ENCODE data around the gene HAGH.

HAGH gene

DNA sequence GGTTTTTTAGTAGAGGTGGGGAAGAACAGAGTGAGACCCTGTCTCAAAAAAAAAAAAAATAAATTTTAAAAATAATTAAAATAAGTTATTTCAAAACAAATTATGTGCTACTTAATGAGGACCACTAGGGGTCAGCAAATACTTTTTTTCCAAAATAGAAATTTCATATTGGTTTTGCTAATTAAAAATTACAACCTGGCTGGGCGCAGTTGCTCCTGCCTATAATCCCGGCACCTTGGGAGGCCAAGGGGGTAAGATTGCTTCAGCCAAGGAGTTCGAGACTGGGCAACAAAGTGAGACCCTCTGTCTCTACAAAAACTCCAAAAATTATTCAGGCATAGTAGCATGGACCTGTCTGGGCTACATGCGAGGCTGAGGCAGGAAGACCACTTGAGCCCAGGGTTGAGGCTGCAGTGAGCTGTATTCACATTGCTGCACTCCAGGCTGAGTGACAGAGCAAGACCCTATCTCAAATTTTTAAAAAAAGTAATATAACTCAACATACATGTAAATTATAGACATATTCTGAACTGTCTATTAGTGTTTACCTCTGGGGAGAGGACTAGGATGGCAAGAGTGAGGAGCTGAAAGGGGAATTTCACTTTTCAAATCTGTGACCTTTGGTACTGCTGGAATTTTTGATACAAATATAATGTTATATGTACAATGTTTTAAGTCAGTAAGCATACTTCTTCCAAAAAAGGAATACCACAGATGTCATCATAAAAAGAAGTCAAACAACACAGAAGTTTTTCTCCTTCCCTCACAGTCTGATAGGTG, 37.2 kb upstream of the HAGH start:
- TF ChIP-seq, protein P1, sequence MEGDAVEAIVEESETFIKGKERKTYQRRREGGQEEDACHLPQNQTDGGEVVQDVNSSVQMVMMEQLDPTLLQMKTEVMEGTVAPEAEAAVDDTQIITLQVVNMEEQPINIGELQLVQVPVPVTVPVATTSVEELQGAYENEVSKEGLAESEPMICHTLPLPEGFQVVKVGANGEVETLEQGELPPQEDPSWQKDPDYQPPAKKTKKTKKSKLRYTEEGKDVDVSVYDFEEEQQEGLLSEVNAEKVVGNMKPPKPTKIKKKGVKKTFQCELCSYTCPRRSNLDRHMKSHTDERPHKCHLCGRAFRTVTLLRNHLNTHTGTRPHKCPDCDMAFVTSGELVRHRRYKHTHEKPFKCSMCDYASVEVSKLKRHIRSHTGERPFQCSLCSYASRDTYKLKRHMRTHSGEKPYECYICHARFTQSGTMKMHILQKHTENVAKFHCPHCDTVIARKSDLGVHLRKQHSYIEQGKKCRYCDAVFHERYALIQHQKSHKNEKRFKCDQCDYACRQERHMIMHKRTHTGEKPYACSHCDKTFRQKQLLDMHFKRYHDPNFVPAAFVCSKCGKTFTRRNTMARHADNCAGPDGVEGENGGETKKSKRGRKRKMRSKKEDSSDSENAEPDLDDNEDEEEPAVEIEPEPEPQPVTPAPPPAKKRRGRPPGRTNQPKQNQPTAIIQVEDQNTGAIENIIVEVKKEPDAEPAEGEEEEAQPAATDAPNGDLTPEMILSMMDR (IDR thresholded peaks at IDR 0.05; ENCODE audit: insufficient read depth, missing control alignments): peak; percentile 47
- no peak for DNase-seq (ENCODE audit: insufficient read length, low spot score)
- FAIRE-seq: no peak

DNA sequence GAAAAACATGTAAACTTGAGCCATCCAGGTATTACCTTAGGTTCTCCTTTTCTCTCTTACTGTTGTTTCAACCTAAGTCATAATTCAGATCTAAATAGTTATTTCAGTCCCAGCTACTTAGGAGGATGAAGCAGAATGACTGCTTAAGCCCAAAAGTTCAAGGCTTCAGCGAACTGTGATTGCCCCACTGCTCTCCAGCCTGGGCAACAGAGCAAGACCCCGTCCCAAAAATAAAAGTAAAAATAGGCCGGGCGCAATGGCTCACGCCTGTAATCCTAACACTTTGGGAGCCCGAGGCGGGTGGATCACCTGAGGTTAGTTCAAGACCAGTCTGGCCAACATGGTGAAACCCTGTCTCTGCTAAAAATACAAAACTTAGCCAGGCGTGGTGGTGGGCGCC, 35.8 kb upstream of the HAGH start:
- FAIRE-seq (no peak), DNase-seq (ENCODE audit: insufficient read length, low spot score) (no peak)
- TF ChIP-seq, protein P1 (IDR thresholded peaks at IDR 0.05; ENCODE audit: insufficient read depth, missing control alignments): no peak

DNA sequence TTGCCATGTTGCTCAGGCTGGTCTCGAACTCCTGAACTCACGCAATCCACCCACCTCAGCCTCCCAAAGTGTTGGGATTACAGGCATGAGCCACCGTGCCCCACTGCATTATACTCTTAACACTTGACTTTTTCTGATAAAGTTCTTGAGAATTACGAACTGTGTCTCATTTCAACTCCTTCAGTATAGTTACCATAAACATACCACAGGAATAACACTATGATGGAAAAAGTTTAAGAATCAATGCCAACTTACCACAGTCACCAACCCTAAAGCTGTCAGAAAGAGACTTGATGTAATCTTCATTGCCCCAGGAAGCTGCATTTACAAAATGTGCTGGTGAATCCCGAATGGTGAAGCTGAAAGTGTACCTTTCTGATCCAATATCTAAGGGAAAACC, 35.1 kb upstream of the HAGH start:
- DNase-seq (ENCODE audit: insufficient read length, low spot score) (no peak), FAIRE-seq (no peak)
- TF ChIP-seq, protein P1 (IDR thresholded peaks at IDR 0.05; ENCODE audit: insufficient read depth, missing control alignments): no peak

DNA sequence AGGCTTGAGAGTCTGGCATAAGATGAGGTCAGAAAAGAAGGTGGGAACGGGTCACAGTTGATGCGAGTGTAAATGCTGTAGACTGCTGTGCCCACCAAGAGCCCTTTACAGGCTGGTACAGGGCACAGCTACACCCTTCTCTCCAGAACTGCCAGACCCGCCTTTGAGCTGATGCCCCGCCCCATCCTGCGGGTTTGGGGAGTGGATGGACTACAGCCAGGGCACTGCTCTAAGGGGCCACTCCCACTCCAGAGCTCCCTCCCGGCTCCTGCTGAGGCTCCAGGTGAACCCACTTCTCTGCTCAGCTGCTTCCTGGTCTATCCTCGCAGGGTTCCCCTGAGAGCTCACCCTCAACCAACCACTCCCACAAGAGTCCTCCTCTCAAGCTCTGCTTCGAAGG, 33.0 kb upstream of the HAGH start:
- no peak for DNase-seq (ENCODE audit: insufficient read length, low spot score)
- no peak for FAIRE-seq
- TF ChIP-seq, protein P1 (IDR thresholded peaks at IDR 0.05; ENCODE audit: insufficient read depth, missing control alignments): no peak

DNA sequence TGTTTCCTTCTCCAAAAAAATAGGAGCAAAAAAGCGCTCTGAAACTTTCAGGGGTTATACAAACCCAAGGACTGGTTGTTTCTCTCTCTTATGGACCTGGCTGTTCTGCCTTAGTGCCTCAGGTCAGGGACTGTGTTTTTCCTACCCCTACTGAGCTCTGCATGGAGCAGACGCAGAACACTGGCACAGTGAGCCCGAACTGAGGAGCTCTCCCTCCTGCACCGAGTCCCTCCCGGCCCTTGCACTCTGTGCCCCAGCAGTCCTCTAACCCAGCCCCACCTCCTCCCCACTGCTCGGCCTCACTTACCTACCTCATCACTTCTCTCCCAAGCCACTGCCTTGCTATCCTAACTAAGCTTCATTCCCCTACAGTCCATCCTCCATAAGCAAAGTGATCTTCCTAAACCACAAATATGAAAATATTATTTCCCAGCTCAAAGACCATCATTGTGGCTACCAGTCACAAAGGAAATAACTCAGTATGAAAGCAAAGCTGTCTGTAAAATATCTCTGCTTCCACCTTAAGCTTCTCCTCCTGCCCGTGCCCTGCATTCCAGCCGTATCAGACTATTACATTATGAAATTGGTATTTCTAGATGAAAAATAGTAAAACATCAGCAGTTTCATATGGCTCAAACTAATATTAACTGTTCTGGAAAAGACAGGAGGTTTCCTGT, 31.7 kb upstream of the HAGH start:
- FAIRE-seq (no peak), DNase-seq (ENCODE audit: insufficient read length, low spot score) (no peak)
- TF ChIP-seq, protein P1 (IDR thresholded peaks at IDR 0.05; ENCODE audit: insufficient read depth, missing control alignments): no peak

DNA sequence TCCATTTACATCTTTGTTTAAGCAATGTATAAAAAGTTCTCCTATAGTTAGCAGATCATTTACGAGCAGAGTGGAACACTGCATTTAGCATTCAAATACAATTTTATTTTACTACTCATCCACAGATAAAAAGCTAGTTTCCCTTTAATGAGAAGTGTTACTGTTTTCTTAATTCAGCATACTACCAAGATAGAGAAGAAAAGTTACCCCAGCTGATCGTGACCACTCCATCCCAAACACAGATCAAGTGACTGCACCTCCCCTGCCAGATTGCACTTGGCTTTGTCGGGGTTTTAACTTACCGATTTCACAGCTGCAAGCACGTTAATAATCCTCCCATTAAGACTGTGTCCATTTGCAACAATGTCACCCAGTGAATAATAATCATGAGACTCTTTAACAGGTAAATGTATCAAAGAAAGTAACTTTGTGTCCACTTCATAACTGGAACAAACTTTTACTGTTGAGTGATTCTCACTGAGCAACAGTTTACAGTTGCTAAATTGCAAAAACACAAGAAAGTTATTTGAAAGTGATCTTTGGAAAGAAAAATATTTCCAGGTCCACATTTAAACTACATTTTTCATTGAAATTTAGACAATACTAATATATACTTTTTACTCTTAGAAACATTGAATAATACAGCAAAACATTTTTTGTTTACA, 30.9 kb upstream of the HAGH start:
- no peak for DNase-seq (ENCODE audit: insufficient read length, low spot score)
- TF ChIP-seq, protein P1 (IDR thresholded peaks at IDR 0.05; ENCODE audit: insufficient read depth, missing control alignments): no peak
- FAIRE-seq: no peak

Measured in D721Med (cell line).